Lung (tissue), 12 donors: ENCODE measurements around the gene PLA2G4A. TPM values are rescaled to one million over a fixed set of nuclear protein-coding genes. Genes with fewer than 3 reads are reported as not detected.

Source experiments
- ATAC-seq: fragments of 200-7000 bp; cut with Tn5 transposase; one replicate; pipeline ENCODE4 v1.9.1; 2020; ENCODE audit warnings: moderate number of reproducible peaks; ENCODE audit not compliant: insufficient read depth, low FRiP score
- DNase-seq, 3 donors: peaks; one replicate each; pipeline ENCODE4 v3.0.0-alpha.2; 2013 to 2017
- H3K27ac ChIP-seq, 2 donors: one replicate each; pipeline ENCODE4 v1.5.1; 2013; ENCODE audit warnings: mild to moderate bottlenecking in 2 of 2, moderate library complexity in 2 of 2, control low read depth in 1 of 2, inconsistent platforms in 1 of 2, low read depth in 1 of 2, low read length in 1 of 2
- H3K27me3 ChIP-seq, 3 donors: one replicate each; pipeline ENCODE4 v1.5.1; 2013; ENCODE audit warnings: low read length in 2 of 3; ENCODE audit not compliant: control insufficient read depth in 3 of 3, insufficient read depth in 3 of 3
- H3K36me3 ChIP-seq, 4 donors: one replicate each; pipeline ENCODE4 v1.5.1; 2013; ENCODE audit warnings: low read length in 4 of 4, mild to moderate bottlenecking in 1 of 4, moderate library complexity in 1 of 4; ENCODE audit not compliant: control insufficient read depth in 4 of 4, insufficient read depth in 4 of 4
- H3K4me1 ChIP-seq, 5 donors: one replicate each; pipeline ENCODE4 v1.5.1; 2013; ENCODE audit warnings: low read length in 5 of 5, mild to moderate bottlenecking in 2 of 5, moderate library complexity in 1 of 5; ENCODE audit not compliant: control insufficient read depth in 5 of 5, insufficient read depth in 5 of 5
- H3K4me3 ChIP-seq: one replicate; pipeline ENCODE4 v1.5.1; 2013; ENCODE audit warnings: mild to moderate bottlenecking, control low read depth, moderate library complexity
- H3K9ac ChIP-seq, 2 donors: one replicate each; pipeline ENCODE4 v1.5.1; 2013; ENCODE audit warnings: low read length in 2 of 2, control low read depth in 1 of 2; ENCODE audit not compliant: insufficient read depth in 1 of 2
- H3K9me3 ChIP-seq, 4 donors: one replicate each; pipeline ENCODE4 v1.5.1; 2013; ENCODE audit warnings: low read length in 3 of 4, mild to moderate bottlenecking in 1 of 4, moderate library complexity in 1 of 4; ENCODE audit not compliant: control insufficient read depth in 4 of 4, insufficient read depth in 3 of 4
- WGBS, 2 donors: extraction: QIAGEN DNeasy Blood & Tissue Kit; methylation state at CpG; one replicate each; pipeline ENCODE4 v1.1.7; 2013; 5-methylcytosine and 5-hydroxymethylcytosine counted together
- polyA plus RNA-seq, 2 donors: library from polyadenylated mRNA; stranded (reverse); fragments of 200-250 nt; gene quantifications; one replicate each; pipeline ENCODE4 v1.2.1, GENCODE V29; 2013
- total RNA-seq, 2 donors: library from RNA; depleted of rRNA in 1 of 2; stranded (reverse); fragments of >200 nt in 1 of 2; gene quantifications; one replicate each; pipeline ENCODE4 v1.2.1, GENCODE V29; 2014 to 2021
- TF ChIP-seq, protein P1 (sequence below): IDR thresholded peaks from 2 replicates; pipeline ENCODE4 v1.5.1; 2012; ENCODE audit warnings: mild to moderate bottlenecking; ENCODE audit errors: control extremely low read depth, extremely low read depth
- donor health status: control.
- donor health status: control.
- donor health status: Bipolar disorder and iron deficiency.
- donor health status: healthy.
- donor health status: DM: yes; HTN: yes; CAD: no.

PLA2G4A gene
- total and polyA plus RNA-seq, 4 donors, result 2.5 to 8.1 (median 6.4) TPM

DNA sequence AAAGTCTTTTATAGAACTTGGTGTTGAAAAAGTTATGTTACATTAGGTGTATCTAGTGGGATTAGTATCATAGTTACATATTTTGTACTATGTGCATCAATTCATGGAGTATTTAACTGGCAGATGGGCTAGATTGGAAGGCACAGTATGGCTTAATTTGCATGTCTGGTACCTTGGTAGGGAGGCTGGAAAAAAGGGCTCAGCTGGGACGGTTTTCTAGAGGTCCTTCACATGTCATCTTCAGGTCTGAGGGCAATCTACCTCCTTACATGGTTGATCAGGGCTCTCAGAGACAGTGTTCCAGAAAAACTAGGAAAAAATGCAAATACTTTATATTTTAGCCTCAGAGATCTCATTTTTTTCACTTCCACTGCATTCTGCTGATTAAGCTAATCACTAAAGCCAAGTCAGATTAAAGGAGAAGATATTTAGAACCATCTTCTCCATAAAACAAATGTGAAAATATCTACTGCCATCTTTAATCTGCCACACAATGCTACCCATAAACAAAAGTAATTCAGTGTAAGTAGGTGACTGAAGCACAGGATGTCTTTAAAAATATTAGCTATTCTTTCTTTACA, 209.3 kb downstream of the PLA2G4A start:
- no peak overlapping the region for H3K4me3 ChIP-seq
- no peak overlapping the region for H3K27ac ChIP-seq
- DNase-seq, result no peak
- H3K9ac ChIP-seq, result no peak overlapping the region
- H3K9me3 ChIP-seq, result no peaks in the 10 kb centered on the region
- no peaks in the 10 kb centered on the region for H3K4me1 ChIP-seq
- WGBS, 2 donors, result 60 to 82% methylated on average over 1 of the region's 1 CpG
- TF ChIP-seq, protein P1, sequence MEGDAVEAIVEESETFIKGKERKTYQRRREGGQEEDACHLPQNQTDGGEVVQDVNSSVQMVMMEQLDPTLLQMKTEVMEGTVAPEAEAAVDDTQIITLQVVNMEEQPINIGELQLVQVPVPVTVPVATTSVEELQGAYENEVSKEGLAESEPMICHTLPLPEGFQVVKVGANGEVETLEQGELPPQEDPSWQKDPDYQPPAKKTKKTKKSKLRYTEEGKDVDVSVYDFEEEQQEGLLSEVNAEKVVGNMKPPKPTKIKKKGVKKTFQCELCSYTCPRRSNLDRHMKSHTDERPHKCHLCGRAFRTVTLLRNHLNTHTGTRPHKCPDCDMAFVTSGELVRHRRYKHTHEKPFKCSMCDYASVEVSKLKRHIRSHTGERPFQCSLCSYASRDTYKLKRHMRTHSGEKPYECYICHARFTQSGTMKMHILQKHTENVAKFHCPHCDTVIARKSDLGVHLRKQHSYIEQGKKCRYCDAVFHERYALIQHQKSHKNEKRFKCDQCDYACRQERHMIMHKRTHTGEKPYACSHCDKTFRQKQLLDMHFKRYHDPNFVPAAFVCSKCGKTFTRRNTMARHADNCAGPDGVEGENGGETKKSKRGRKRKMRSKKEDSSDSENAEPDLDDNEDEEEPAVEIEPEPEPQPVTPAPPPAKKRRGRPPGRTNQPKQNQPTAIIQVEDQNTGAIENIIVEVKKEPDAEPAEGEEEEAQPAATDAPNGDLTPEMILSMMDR, result no peak
- no peak for ATAC-seq
- no peaks in the 10 kb centered on the region for H3K27me3 ChIP-seq
- H3K36me3 ChIP-seq, result no peaks in the 10 kb centered on the region

Other genes with a start within 250 kb of the PLA2G4A start
- 10 to 100 TPM; 12.6 to 18.3 TPM for gene PTGS2, start 148.5 kb upstream of the PLA2G4A start, total RNA-seq
- gene PTGS2, start 148.5 kb upstream of the PLA2G4A start, polyA plus RNA-seq, result 10 to 100 TPM in 1 of 2 donors, 1 to 10 TPM in 1; 5.3 to 20.6 TPM